ENCODE measurements around the gene NTM. TPM values are rescaled to one million over a fixed set of nuclear protein-coding genes. Genes with fewer than 3 reads are reported as not detected.
A peak's percentile ranks its signal among the peaks of the same experiment; 100 is the strongest.

NTM gene
- total RNA-seq, 1 experiment from 2014 or later = 9.9 TPM

- no peak for TF ChIP-seq CTCF (conservative IDR thresholded peaks at IDR 0.05)
- no peak overlapping the region for H3K9ac ChIP-seq (ENCODE audit: extremely low read depth, insufficient read length, low read length)
- no peak overlapping the region for H3K4me2 ChIP-seq (ENCODE audit: insufficient read depth, insufficient read length, low read length)
- no peak overlapping the region for H2AFZ ChIP-seq (ENCODE audit: low read length)
- H3K4me1 ChIP-seq (ENCODE audit: insufficient read depth, low read length) = peaks cover 10% of the 10 kb centered on the region; the same call in 1 of the 2 replicates
- no CpG with 5 or more reads among the region's 5 CpGs for WGBS (ENCODE audit: extremely low coverage, insufficient read length, low lambda C conversion rate)
- H2BK20ac ChIP-seq (ENCODE audit: low read depth, low read length, poor library complexity, severe bottlenecking) = no peak overlapping the region
- DNase-seq = peak; percentile 37
- H3K4ac ChIP-seq (ENCODE audit: low read depth, low read length) = no peak overlapping the region
- no peaks in the 10 kb centered on the region; the same call in 1 of the 2 replicates for H3K27me3 Mint-ChIP-seq (ENCODE audit: low read depth)
- no peaks in the 10 kb centered on the region for H3K23me2 ChIP-seq (ENCODE audit: insufficient read length, low read depth, low read length, poor library complexity, severe bottlenecking)
- H3T11ph ChIP-seq (ENCODE audit: low read length) = no peak overlapping the region
- H2BK15ac ChIP-seq (ENCODE audit: low read depth, low read length) = no peak overlapping the region
- H2BK120ac ChIP-seq (ENCODE audit: low read depth, low read length, poor library complexity, severe bottlenecking) = no peak overlapping the region
- no peaks in the 10 kb centered on the region for H3K79me1 ChIP-seq (ENCODE audit: insufficient read depth, low read depth, low read length, poor library complexity, severe bottlenecking)
- no peak overlapping the region for H3K56ac ChIP-seq (ENCODE audit: insufficient read length, low read depth, low read length)
- H3K27ac Mint-ChIP-seq = peak overlapping the region in 2 of 3 experiments; percentile 44 to 93; a peak in 3 of 7 replicates
- no peak overlapping the region for H2BK5ac ChIP-seq (ENCODE audit: insufficient read length, low read length)
- no peak overlapping the region for H2AK5ac ChIP-seq (ENCODE audit: insufficient read length, low read length)
- no peaks in the 10 kb centered on the region for H3K27me3 ChIP-seq (ENCODE audit: insufficient read depth, low read length)
- H3K79me2 ChIP-seq (ENCODE audit: insufficient read depth, low read length) = 0 out of 2 replicates have a peak, but pooled peaks cover 3% of the 10 kb centered on the region
- H3K4me1 Mint-ChIP-seq = peaks cover 74% of the 10 kb centered on the region in 2 experiments
- H3K9me3 ChIP-seq (ENCODE audit: control insufficient read depth, low read depth, low read length) = no peaks in the 10 kb centered on the region
- H4K8ac ChIP-seq (replicated peaks; ENCODE audit: insufficient read length, low read depth, low read length) = no peak overlapping the region
- no peak overlapping the region for H3K4me3 Mint-ChIP-seq
- H2BK12ac ChIP-seq (ENCODE audit: insufficient read length, low read depth, low read length) = no peak overlapping the region
- H4K91ac ChIP-seq (ENCODE audit: insufficient read length, low read depth, low read length) = no peak overlapping the region
- no peaks in the 10 kb centered on the region for H4K20me1 ChIP-seq (ENCODE audit: control insufficient read depth, insufficient read depth, insufficient read length)
- no peak overlapping the region for H3K27ac ChIP-seq (ENCODE audit: insufficient read length, low read depth, low read length)
- no peaks in the 10 kb centered on the region; a peak in 1 of 7 replicates for H3K36me3 Mint-ChIP-seq (ENCODE audit: insufficient read depth in 1 of 3, low read depth in 3 of 3)
- H3K9me3 Mint-ChIP-seq = no peaks in the 10 kb centered on the region; a peak in 1 of 5 replicates
- no peak overlapping the region for H3K23ac ChIP-seq (ENCODE audit: insufficient read length, low read depth, low read length)
- no peak overlapping the region for H3K18ac ChIP-seq (ENCODE audit: insufficient read length, low read depth, low read length)
- no peak overlapping the region for H3K14ac ChIP-seq (ENCODE audit: insufficient read depth, low read length)
- no peak overlapping the region for H4K5ac ChIP-seq (ENCODE audit: insufficient read length, low read depth, low read length)
These were observed 745.0 kb downstream of the NTM start for GRCh38 chr11:132115454-132115853.
